Body of pancreas (tissue), 4 donors: ENCODE measurements around the gene SUSD4.

Experiments
- POLR2A ChIP-seq, 3 donors: fragments of 450-650 bp; IDR thresholded peaks; one replicate each; pipeline ENCODE4 v1.6.1; 2016; ENCODE audit warnings: antibody characterized with exemption in 3 of 3, mild to moderate bottlenecking in 2 of 3
- TF ChIP-seq, protein P1 (sequence below), 7 experiments: fragments of 450-650 bp in 4 of 7; fragments of 200-600 bp in 3 of 7; sonication (generic) in 3 of 7; IDR thresholded peaks; one replicate each; pipeline ENCODE4 v1.5.1; 2016 to 2019; ENCODE audit warnings: antibody characterized with exemption in 7 of 7

DNA sequence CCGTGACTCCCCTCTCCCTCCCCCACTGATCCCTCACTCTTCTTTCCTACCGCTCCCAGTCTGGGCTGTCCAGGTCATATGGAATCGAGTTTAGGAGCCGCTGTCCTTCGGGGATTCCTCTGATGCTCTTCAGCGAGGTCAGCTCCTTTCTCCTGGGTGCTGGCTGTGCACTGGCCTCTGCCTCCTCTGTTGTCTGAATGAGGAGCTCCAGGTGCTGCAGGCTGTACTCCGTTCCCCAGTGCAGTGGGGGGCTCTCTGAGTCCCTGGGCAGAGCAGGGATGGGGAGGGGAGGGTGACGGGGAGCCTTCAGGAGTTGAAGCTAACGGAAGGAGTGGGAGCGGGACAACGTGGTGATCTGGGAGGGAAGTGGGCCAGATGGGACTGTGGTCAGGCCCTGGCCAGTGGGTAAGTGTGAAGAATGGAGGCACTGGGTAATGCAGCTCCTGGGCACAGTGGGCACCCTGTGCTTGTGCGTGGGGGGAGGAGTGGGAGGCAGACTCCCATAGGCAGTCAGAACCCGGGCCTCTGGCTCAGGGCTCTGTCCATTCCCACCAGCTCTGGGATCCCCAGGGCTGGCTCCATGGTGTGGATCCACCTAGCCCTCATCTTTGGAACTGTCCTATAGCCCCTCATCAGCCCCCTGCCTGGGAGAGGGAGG, 161.5 kb downstream of the SUSD4 start:
- TF ChIP-seq POLR2A (IDR thresholded peaks at IDR 0.05): no peak
- TF ChIP-seq, protein P1, sequence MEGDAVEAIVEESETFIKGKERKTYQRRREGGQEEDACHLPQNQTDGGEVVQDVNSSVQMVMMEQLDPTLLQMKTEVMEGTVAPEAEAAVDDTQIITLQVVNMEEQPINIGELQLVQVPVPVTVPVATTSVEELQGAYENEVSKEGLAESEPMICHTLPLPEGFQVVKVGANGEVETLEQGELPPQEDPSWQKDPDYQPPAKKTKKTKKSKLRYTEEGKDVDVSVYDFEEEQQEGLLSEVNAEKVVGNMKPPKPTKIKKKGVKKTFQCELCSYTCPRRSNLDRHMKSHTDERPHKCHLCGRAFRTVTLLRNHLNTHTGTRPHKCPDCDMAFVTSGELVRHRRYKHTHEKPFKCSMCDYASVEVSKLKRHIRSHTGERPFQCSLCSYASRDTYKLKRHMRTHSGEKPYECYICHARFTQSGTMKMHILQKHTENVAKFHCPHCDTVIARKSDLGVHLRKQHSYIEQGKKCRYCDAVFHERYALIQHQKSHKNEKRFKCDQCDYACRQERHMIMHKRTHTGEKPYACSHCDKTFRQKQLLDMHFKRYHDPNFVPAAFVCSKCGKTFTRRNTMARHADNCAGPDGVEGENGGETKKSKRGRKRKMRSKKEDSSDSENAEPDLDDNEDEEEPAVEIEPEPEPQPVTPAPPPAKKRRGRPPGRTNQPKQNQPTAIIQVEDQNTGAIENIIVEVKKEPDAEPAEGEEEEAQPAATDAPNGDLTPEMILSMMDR (IDR thresholded peaks at IDR 0.05): no peak
